Lung (tissue), 12 donors: ENCODE measurements around the gene ST6GALNAC2. TPM values are rescaled to one million over a fixed set of nuclear protein-coding genes. Genes with fewer than 3 reads are reported as not detected.

ENCODE experiments used
- ATAC-seq: fragments of 200-7000 bp; cut with Tn5 transposase; one replicate; pipeline ENCODE4 v1.9.1; 2020; ENCODE audit warnings: moderate number of reproducible peaks; ENCODE audit not compliant: insufficient read depth, low FRiP score
- DNase-seq, 3 donors: peaks; one replicate each; pipeline ENCODE4 v3.0.0-alpha.2; 2013 to 2017
- H3K27ac ChIP-seq, 2 donors: one replicate each; pipeline ENCODE4 v1.5.1; 2013; ENCODE audit warnings: mild to moderate bottlenecking in 2 of 2, moderate library complexity in 2 of 2, control low read depth in 1 of 2, inconsistent platforms in 1 of 2, low read depth in 1 of 2, low read length in 1 of 2
- H3K27me3 ChIP-seq, 3 donors: one replicate each; pipeline ENCODE4 v1.5.1; 2013; ENCODE audit warnings: low read length in 2 of 3; ENCODE audit not compliant: control insufficient read depth in 3 of 3, insufficient read depth in 3 of 3
- H3K36me3 ChIP-seq, 4 donors: one replicate each; pipeline ENCODE4 v1.5.1; 2013; ENCODE audit warnings: low read length in 4 of 4, mild to moderate bottlenecking in 1 of 4, moderate library complexity in 1 of 4; ENCODE audit not compliant: control insufficient read depth in 4 of 4, insufficient read depth in 4 of 4
- H3K4me1 ChIP-seq, 5 donors: one replicate each; pipeline ENCODE4 v1.5.1; 2013; ENCODE audit warnings: low read length in 5 of 5, mild to moderate bottlenecking in 2 of 5, moderate library complexity in 1 of 5; ENCODE audit not compliant: control insufficient read depth in 5 of 5, insufficient read depth in 5 of 5
- H3K4me3 ChIP-seq: one replicate; pipeline ENCODE4 v1.5.1; 2013; ENCODE audit warnings: mild to moderate bottlenecking, control low read depth, moderate library complexity
- H3K9ac ChIP-seq, 2 donors: one replicate each; pipeline ENCODE4 v1.5.1; 2013; ENCODE audit warnings: low read length in 2 of 2, control low read depth in 1 of 2; ENCODE audit not compliant: insufficient read depth in 1 of 2
- H3K9me3 ChIP-seq, 4 donors: one replicate each; pipeline ENCODE4 v1.5.1; 2013; ENCODE audit warnings: low read length in 3 of 4, mild to moderate bottlenecking in 1 of 4, moderate library complexity in 1 of 4; ENCODE audit not compliant: control insufficient read depth in 4 of 4, insufficient read depth in 3 of 4
- WGBS, 2 donors: extraction: QIAGEN DNeasy Blood & Tissue Kit; methylation state at CpG; one replicate each; pipeline ENCODE4 v1.1.7; 2013; 5-methylcytosine and 5-hydroxymethylcytosine counted together
- polyA plus RNA-seq, 2 donors: library from polyadenylated mRNA; stranded (reverse); fragments of 200-250 nt; gene quantifications; one replicate each; pipeline ENCODE4 v1.2.1, GENCODE V29; 2013
- total RNA-seq, 2 donors: library from RNA; depleted of rRNA in 1 of 2; stranded (reverse); fragments of >200 nt in 1 of 2; gene quantifications; one replicate each; pipeline ENCODE4 v1.2.1, GENCODE V29; 2014 to 2021
- TF ChIP-seq, protein P1 (sequence below): IDR thresholded peaks from 2 replicates; pipeline ENCODE4 v1.5.1; 2012; ENCODE audit warnings: mild to moderate bottlenecking; ENCODE audit errors: control extremely low read depth, extremely low read depth
- donor health status: control.
- donor health status: control.
- donor health status: Bipolar disorder and iron deficiency.
- donor health status: healthy.
- donor health status: DM: yes; HTN: yes; CAD: no.

The ST6GALNAC2 gene
- total and polyA plus RNA-seq, 4 donors = 12.1 to 38.0 (median 18.1) TPM

DNA sequence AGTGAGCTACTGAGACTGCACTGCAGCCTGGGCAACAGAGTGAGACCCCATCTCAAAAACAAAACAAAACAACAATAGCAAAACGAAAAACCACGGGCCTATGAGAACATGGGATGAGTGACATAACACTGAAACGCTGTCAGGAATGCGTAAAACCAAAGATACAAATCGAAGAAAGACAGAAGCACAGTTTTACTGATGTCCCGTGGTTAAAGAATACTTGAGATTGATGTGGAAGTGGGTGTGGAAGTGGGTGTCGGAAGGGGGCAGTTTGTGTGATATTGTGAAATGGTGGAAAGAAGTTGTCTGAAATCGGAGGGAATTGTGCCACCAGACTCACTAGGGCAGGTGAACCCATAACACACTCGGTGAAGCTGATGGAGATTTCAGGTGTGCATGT lies 9.5 kb downstream of the ST6GALNAC2 start:
- Histone ChIP-seq H3K9ac (no peak overlapping the region), H3K4me3 (no peak overlapping the region), H3K4me1 (no peaks in the 10 kb centered on the region), H3K36me3 (peaks cover 0 to 8% (median 0%) of the 10 kb centered on the region in 4 donors), H3K27me3 (no peaks in the 10 kb centered on the region), H3K9me3 (no peaks in the 10 kb centered on the region), H3K27ac (no peak overlapping the region)
- TF ChIP-seq, protein P1, sequence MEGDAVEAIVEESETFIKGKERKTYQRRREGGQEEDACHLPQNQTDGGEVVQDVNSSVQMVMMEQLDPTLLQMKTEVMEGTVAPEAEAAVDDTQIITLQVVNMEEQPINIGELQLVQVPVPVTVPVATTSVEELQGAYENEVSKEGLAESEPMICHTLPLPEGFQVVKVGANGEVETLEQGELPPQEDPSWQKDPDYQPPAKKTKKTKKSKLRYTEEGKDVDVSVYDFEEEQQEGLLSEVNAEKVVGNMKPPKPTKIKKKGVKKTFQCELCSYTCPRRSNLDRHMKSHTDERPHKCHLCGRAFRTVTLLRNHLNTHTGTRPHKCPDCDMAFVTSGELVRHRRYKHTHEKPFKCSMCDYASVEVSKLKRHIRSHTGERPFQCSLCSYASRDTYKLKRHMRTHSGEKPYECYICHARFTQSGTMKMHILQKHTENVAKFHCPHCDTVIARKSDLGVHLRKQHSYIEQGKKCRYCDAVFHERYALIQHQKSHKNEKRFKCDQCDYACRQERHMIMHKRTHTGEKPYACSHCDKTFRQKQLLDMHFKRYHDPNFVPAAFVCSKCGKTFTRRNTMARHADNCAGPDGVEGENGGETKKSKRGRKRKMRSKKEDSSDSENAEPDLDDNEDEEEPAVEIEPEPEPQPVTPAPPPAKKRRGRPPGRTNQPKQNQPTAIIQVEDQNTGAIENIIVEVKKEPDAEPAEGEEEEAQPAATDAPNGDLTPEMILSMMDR = no peak
- no peak for ATAC-seq
- WGBS, 2 donors = 70 to 82% methylated on average over 9 of the region's 9 CpGs
- DNase-seq = no peak

DNA sequence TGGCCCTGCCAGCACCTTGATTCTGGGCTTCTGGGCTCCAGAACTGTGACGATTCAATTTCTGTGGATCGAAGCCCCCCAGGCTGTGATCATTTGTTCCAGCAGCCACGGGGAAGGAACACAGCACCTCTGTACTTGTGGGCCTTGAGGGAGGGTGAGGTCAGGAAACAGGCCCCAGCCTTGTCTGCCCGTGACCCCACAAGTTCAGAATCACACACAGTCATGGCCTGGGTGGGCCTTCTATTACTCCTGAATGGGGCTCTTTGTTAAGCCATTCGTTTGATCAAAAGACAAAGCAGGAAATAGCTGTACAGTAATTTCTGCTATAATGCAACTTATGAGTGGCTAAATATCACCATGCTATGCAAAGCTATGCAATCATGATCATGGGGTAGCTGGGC lies 10.1 kb downstream of the ST6GALNAC2 start:
- 70 to 73% methylated on average over 5 of the region's 5 CpGs for WGBS, 2 donors
- H3K4me3 ChIP-seq = no peak overlapping the region
- H3K9ac ChIP-seq = no peak overlapping the region
- peaks cover 0 to 8% (median 0%) of the 10 kb centered on the region in 4 donors for H3K36me3 ChIP-seq
- TF ChIP-seq, protein P1 = no peak
- H3K4me1 ChIP-seq = no peaks in the 10 kb centered on the region
- DNase-seq = no peak
- no peaks in the 10 kb centered on the region for H3K27me3 ChIP-seq
- no peak overlapping the region for H3K27ac ChIP-seq
- no peak for ATAC-seq
- H3K9me3 ChIP-seq = no peaks in the 10 kb centered on the region

DNA sequence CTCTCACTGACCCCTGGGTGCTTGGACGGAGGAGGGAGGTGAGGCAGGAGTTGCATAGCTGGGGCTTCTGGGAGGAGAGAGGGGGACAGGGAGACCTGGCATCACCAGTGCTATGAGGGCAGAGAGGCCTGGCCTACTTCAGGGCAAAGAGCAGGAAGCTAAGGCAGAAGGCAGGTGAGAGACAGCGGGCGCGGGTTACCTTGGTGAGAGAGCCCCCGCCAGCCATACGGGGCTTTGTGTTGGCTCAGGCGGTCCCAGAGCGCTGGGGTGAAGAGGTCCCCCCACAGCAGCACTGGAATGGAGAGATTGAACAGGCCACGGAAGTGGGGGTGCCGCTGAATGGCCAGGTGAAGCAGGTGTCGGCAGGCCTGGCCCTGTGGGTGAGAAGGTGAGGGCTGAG lies 11.5 kb downstream of the ST6GALNAC2 start:
- no peak for ATAC-seq
- peaks cover 0 to 8% (median 0%) of the 10 kb centered on the region in 5 donors for H3K4me1 ChIP-seq

DNA sequence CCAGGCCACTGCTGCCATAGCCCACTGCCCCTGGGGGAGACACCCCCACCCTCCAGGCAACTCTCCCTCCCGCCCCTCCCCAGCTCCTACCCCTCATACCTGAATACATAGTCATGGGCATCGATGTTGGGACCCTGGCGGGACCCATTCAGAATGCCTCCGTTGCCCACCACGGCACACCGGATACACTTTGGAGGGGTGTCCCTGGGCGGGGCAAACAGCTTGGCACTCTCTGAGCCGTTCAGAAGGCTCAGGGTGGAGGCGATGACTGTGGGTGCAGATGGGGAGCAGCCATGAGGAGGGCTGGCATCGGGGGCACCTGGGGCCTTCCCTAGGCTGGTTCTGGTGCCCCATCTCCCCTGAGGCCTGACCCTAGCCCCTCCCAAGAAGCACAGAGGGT lies 12.6 kb downstream of the ST6GALNAC2 start:
- peaks cover 0 to 11% (median 0%) of the 10 kb centered on the region in 5 donors for H3K4me1 ChIP-seq
- peaks cover 0 to 5% (median 0%) of the 10 kb centered on the region in 3 donors for H3K27me3 ChIP-seq
- H3K36me3 ChIP-seq = peaks cover 0 to 8% (median 0%) of the 10 kb centered on the region in 4 donors
- no peak overlapping the region for H3K4me3 ChIP-seq
- DNase-seq = no peak
- TF ChIP-seq, protein P1 = no peak
- no peak for ATAC-seq
- no peak overlapping the region for H3K9ac ChIP-seq
- no peak overlapping the region for H3K27ac ChIP-seq
- no peaks in the 10 kb centered on the region for H3K9me3 ChIP-seq
- WGBS, 2 donors = 95% methylated on average over 10 of the region's 10 CpGs

More for the DNA sequence above, 11.5 kb downstream of the ST6GALNAC2 start:
- H3K27me3 ChIP-seq = no peaks in the 10 kb centered on the region
- H3K9ac ChIP-seq = no peak overlapping the region
- no peaks in the 10 kb centered on the region for H3K9me3 ChIP-seq
- no peak overlapping the region for H3K27ac ChIP-seq
- TF ChIP-seq, protein P1 = no peak
- H3K4me3 ChIP-seq = no peak overlapping the region
- WGBS, 2 donors = 94 to 95% methylated on average over 11 of the region's 11 CpGs
- no peak for DNase-seq
- H3K36me3 ChIP-seq = peaks cover 0 to 8% (median 0%) of the 10 kb centered on the region in 4 donors
